Keratinocyte (primary cell): ENCODE measurements around the gene ZNF581.

ENCODE experiments used
- EZH2 ChIP-seq: IDR thresholded peaks from one replicate; pipeline ENCODE4 v1.6.1; 2012; ENCODE audit warnings: inconsistent platforms, mild to moderate bottlenecking, low read length, moderate library complexity
- TF ChIP-seq, protein P1 (sequence below), 3 experiments: IDR thresholded peaks in 1 of 3; conservative IDR thresholded peaks in 1 of 3; optimal IDR thresholded peaks in 1 of 3; 2 replicates in 2 of 3; 3 replicates in 1 of 3; pipeline versions ENCODE3 to v1.5.1; 2011; ENCODE audit warnings: low read length in 3 of 3, mild to moderate bottlenecking in 3 of 3, moderate library complexity in 2 of 3, control low read depth in 1 of 3, inconsistent platforms in 1 of 3; ENCODE audit not compliant: insufficient read depth in 2 of 3; ENCODE audit errors: extremely low read depth in 1 of 3

DNA sequence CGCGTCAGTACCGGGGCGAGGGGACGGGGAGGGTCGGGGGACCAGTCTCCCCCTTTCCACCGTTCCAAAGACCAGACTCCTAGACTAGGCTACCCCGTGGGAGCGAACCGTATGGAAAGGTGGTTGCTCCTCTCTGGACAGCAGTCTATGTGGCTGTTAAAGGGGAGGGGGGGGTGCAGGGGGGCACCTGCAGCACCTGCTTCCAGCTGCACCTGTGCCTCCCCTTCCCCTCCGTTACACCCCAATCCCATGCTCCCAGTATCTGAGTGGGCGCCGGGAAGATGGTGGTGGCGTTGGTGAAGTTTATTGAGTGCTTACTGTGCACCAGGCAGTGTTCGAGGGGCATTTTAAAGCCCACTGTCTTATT is 42.8 kb upstream of the ZNF581 start:
- TF ChIP-seq, protein P1, sequence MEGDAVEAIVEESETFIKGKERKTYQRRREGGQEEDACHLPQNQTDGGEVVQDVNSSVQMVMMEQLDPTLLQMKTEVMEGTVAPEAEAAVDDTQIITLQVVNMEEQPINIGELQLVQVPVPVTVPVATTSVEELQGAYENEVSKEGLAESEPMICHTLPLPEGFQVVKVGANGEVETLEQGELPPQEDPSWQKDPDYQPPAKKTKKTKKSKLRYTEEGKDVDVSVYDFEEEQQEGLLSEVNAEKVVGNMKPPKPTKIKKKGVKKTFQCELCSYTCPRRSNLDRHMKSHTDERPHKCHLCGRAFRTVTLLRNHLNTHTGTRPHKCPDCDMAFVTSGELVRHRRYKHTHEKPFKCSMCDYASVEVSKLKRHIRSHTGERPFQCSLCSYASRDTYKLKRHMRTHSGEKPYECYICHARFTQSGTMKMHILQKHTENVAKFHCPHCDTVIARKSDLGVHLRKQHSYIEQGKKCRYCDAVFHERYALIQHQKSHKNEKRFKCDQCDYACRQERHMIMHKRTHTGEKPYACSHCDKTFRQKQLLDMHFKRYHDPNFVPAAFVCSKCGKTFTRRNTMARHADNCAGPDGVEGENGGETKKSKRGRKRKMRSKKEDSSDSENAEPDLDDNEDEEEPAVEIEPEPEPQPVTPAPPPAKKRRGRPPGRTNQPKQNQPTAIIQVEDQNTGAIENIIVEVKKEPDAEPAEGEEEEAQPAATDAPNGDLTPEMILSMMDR (optimal IDR thresholded peaks at IDR 0.05 in 1 of 3, IDR thresholded peaks at IDR 0.05 in 1 of 3, conservative IDR thresholded peaks at IDR 0.05 in 1 of 3; ENCODE audit: extremely low read depth in 1 of 3, insufficient read depth in 2 of 3, low read length in 3 of 3) = no peak
- no peak for TF ChIP-seq EZH2
